GM12878 (cell line): Measurements from ENCODE around the gene G3BP1. TPM values are rescaled to one million over a fixed set of nuclear protein-coding genes. Genes with fewer than 3 reads are reported as not detected.

Experiments
- BHLHE40 ChIP-seq, 2 experiments: fragments of 450-650 bp in 1 of 2; IDR thresholded peaks; 2 replicates each; pipeline ENCODE4 v1.6.1; 2011 to 2017; ENCODE audit warnings: low read depth in 2 of 2, borderline replicate concordance in 1 of 2, improper control_type of control experiment in 1 of 2, low read length in 1 of 2, mild to moderate bottlenecking in 1 of 2
- CBX3 ChIP-seq: fragments of 200-600 bp; sonication (generic); IDR thresholded peaks from 2 replicates; pipeline ENCODE4 v1.6.1; 2016; ENCODE audit warnings: low read depth, borderline replicate concordance
- CBX5 ChIP-seq: sonication (generic); IDR thresholded peaks from 2 replicates; pipeline ENCODE4 v1.6.1; 2016; ENCODE audit warnings: low read depth, moderate library complexity, mild to moderate bottlenecking, inconsistent platforms
- GATAD2B ChIP-seq: fragments of 450-650 bp; conservative IDR thresholded peaks from 2 replicates; pipeline ENCODE4 v1.6.1; 2017; ENCODE audit warnings: low read depth, mild to moderate bottlenecking, moderate library complexity
- IKZF1 ChIP-seq: fragments of 450-650 bp; conservative IDR thresholded peaks from 2 replicates; pipeline ENCODE4 v1.6.1; 2017; ENCODE audit warnings: antibody characterized with exemption, mild to moderate bottlenecking
- IKZF2 ChIP-seq, 2 experiments: fragments of 450-650 bp; IDR thresholded peaks; 2 replicates each; pipeline ENCODE4 v1.6.1; 2017; ENCODE audit warnings: mild to moderate bottlenecking in 2 of 2, moderate library complexity in 2 of 2
- JUNB ChIP-seq: IDR thresholded peaks from 2 replicates; pipeline ENCODE4 v1.6.1; 2016; ENCODE audit warnings: antibody characterized with exemption, mild to moderate bottlenecking
- MYC ChIP-seq: IDR thresholded peaks from 2 replicates; pipeline ENCODE4 v1.6.1; 2011; ENCODE audit warnings: mild to moderate bottlenecking, low read length, moderate library complexity, inconsistent platforms; ENCODE audit not compliant: insufficient read depth, insufficient replicate concordance, insufficient read length, severe bottlenecking
- NFYA ChIP-seq: IDR thresholded peaks from 2 replicates; pipeline ENCODE4 v1.6.1; 2011; ENCODE audit warnings: low read depth, mild to moderate bottlenecking, low read length, improper control_type of control experiment, borderline replicate concordance
- NR2F1 ChIP-seq: fragments of 450-650 bp; conservative IDR thresholded peaks from 2 replicates; pipeline ENCODE4 v1.6.1; 2017; ENCODE audit warnings: mild to moderate bottlenecking
- SIN3A ChIP-seq: IDR thresholded peaks from 2 replicates; pipeline ENCODE4 v1.6.1; 2012; ENCODE audit warnings: low read depth, low read length, improper control_type of control experiment
- STAT3 ChIP-seq: IDR thresholded peaks from 2 replicates; pipeline ENCODE4 v1.6.1; 2011; ENCODE audit warnings: low read depth, low read length, improper control_type of control experiment
- TAF1 ChIP-seq: IDR thresholded peaks from 2 replicates; pipeline ENCODE4 v1.6.1; 2011; ENCODE audit warnings: mild to moderate bottlenecking, low read depth, low read length, borderline replicate concordance
- TBL1XR1 ChIP-seq: IDR thresholded peaks from 2 replicates; pipeline ENCODE4 v1.6.1; 2012; ENCODE audit warnings: low read depth, low read length, improper control_type of control experiment
- TCF12 ChIP-seq: IDR thresholded peaks from 2 replicates; pipeline ENCODE4 v1.6.1; 2011; ENCODE audit warnings: low read depth, mild to moderate bottlenecking, low read length
- YBX1 ChIP-seq: fragments of 450-650 bp; IDR thresholded peaks from 2 replicates; pipeline ENCODE4 v1.6.1; 2016; ENCODE audit warnings: antibody characterized with exemption
- polyA plus RNA-seq, 11 experiments: library from polyadenylated mRNA; depleted of rRNA in 4 of 11; unstranded in 6 of 11; stranded (reverse) in 5 of 11; fragments of >200 nt; fragmentation: Nextera tagmentation in 4 of 11; fragmentation: Illumina TruSeq in 1 of 11; extraction: Ambion mirVana in 4 of 11; extraction: Trizol in 1 of 11; gene quantifications; 1 replicate in 1 of 11; 2 replicates in 10 of 11; pipeline versions ENCODE4 v1.2.1 to v1.2.3, GENCODE V29; 2011 to 2016; ENCODE audit warnings: inconsistent platforms in 2 of 11, missing spikeins in 2 of 11, low read depth in 1 of 11
- total RNA-seq, 4 experiments: library from RNA; depleted of rRNA in 3 of 4; stranded (reverse); fragments of >200 nt in 3 of 4; fragmentation: Illumina TruSeq in 1 of 4; extraction: Trizol in 1 of 4; gene quantifications; 2 replicates each; pipeline versions ENCODE4 v1.2.1 to v1.2.3, GENCODE V29; 2013 to 2021
- TF ChIP-seq, protein P1 (sequence below): fragments of 450-650 bp; IDR thresholded peaks from 2 replicates; pipeline ENCODE4 v1.6.1; 2017; ENCODE audit warnings: mild to moderate bottlenecking
- TF ChIP-seq, protein P2 (sequence below): fragments of 450-650 bp; IDR thresholded peaks from 2 replicates; pipeline ENCODE4 v1.6.1; 2016; ENCODE audit warnings: mild to moderate bottlenecking
- TF ChIP-seq, protein P3 (sequence below): IDR thresholded peaks from 2 replicates; pipeline ENCODE4 v1.6.1; 2012; ENCODE audit warnings: low read depth, low read length, improper control_type of control experiment
- TF ChIP-seq, protein P4 (sequence below): fragments of 450-650 bp; IDR thresholded peaks from 2 replicates; pipeline ENCODE4 v1.6.1; 2018; ENCODE audit warnings: borderline replicate concordance, mild to moderate bottlenecking; ENCODE audit not compliant: partially characterized antibody
- TF ChIP-seq, protein P5 (sequence below): fragments of 450-650 bp; IDR thresholded peaks from 2 replicates; pipeline ENCODE4 v1.6.1; 2014; ENCODE audit warnings: mild to moderate bottlenecking

G3BP1 gene
- total and polyA plus RNA-seq, 10 of the 15 experiments (the other 5 are each of a cell fraction or from before 2014, with no cell fraction given) = 49.7 to 438 (median 148) TPM

DNA sequence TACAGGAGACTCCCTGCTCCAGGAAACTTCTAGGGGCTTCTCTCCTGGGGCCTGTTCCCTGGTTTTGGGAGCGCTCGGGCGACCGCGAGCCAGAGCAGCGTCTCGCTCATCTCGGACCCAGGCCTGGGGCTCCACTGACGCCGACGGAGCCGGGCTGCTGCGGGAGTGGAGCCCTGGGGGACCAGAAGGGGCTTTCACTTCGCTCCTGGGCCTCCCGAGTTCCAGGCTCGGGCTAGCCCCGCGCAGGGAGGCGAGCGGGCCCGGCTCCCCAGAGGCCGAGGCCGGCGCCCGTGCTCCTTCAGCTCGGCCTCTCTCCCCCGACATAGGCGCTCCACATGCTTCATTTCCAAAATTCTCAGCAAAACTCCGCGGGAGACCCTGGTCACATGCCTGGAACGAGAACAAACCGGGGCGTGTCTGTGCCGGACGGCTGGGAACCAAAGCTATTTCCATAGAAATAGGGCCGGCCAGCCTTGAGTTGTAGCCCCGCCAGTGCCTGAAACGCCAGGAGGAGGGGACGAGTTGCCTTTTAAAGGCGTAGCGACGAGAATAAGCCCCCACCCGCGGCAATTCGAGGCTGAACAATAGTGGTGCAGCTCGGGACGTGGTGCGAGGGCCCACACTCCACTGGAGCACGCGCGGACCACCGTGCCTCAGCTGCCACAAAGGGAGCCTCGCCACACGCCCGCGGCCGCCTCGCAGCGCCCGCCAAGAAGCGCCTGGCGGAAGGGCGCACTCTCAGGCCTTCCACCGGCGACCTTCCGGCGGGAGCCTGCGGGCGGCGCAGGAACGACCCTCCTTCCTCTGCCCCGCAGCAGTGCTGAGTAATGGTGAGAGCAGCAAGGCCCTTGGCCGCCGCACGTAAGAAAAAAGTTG lies 1.1 kb upstream of the G3BP1 start (continued):
- 0 out of 2 replicates have a peak, but pooled peaks have one; percentile 8 for TF ChIP-seq CBX5
- 0 out of 2 replicates have a peak, but pooled peaks have one; percentile 3 for TF ChIP-seq TCF12
- no peak; the same call in 1 of the 2 replicates for TF ChIP-seq TBL1XR1
- TF ChIP-seq, protein P1, sequence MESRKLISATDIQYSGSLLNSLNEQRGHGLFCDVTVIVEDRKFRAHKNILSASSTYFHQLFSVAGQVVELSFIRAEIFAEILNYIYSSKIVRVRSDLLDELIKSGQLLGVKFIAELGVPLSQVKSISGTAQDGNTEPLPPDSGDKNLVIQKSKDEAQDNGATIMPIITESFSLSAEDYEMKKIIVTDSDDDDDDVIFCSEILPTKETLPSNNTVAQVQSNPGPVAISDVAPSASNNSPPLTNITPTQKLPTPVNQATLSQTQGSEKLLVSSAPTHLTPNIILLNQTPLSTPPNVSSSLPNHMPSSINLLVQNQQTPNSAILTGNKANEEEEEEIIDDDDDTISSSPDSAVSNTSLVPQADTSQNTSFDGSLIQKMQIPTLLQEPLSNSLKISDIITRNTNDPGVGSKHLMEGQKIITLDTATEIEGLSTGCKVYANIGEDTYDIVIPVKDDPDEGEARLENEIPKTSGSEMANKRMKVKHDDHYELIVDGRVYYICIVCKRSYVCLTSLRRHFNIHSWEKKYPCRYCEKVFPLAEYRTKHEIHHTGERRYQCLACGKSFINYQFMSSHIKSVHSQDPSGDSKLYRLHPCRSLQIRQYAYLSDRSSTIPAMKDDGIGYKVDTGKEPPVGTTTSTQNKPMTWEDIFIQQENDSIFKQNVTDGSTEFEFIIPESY = no peak
- TF ChIP-seq STAT3 = no peak
- TF ChIP-seq MYC = peak; percentile 20
- TF ChIP-seq GATAD2B = 0 out of 2 replicates have a peak, but pooled peaks have one; percentile 89
- no peak for TF ChIP-seq JUNB
- TF ChIP-seq, protein P2, sequence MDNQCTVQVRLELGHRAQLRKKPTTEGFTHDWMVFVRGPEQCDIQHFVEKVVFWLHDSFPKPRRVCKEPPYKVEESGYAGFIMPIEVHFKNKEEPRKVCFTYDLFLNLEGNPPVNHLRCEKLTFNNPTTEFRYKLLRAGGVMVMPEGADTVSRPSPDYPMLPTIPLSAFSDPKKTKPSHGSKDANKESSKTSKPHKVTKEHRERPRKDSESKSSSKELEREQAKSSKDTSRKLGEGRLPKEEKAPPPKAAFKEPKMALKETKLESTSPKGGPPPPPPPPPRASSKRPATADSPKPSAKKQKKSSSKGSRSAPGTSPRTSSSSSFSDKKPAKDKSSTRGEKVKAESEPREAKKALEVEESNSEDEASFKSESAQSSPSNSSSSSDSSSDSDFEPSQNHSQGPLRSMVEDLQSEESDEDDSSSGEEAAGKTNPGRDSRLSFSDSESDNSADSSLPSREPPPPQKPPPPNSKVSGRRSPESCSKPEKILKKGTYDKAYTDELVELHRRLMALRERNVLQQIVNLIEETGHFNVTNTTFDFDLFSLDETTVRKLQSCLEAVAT = peak; percentile 76; the same call in 1 of the 2 replicates
- no peak for TF ChIP-seq CBX3
- TF ChIP-seq, protein P3, sequence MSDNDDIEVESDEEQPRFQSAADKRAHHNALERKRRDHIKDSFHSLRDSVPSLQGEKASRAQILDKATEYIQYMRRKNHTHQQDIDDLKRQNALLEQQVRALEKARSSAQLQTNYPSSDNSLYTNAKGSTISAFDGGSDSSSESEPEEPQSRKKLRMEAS = no peak
- TF ChIP-seq IKZF1 = peak; percentile 56
- 0 out of 4 replicates have a peak, but pooled peaks of 1 of the 2 experiments have one; percentile 25 for TF ChIP-seq IKZF2 (IDR thresholded peaks at IDR 0.05)
- peak; percentile 64; the same call in 1 of the 2 replicates for TF ChIP-seq NR2F1
- TF ChIP-seq NFYA = no peak
- peak; percentile 69; the same call in 1 of the 2 replicates for TF ChIP-seq SIN3A
- TF ChIP-seq, protein P4, sequence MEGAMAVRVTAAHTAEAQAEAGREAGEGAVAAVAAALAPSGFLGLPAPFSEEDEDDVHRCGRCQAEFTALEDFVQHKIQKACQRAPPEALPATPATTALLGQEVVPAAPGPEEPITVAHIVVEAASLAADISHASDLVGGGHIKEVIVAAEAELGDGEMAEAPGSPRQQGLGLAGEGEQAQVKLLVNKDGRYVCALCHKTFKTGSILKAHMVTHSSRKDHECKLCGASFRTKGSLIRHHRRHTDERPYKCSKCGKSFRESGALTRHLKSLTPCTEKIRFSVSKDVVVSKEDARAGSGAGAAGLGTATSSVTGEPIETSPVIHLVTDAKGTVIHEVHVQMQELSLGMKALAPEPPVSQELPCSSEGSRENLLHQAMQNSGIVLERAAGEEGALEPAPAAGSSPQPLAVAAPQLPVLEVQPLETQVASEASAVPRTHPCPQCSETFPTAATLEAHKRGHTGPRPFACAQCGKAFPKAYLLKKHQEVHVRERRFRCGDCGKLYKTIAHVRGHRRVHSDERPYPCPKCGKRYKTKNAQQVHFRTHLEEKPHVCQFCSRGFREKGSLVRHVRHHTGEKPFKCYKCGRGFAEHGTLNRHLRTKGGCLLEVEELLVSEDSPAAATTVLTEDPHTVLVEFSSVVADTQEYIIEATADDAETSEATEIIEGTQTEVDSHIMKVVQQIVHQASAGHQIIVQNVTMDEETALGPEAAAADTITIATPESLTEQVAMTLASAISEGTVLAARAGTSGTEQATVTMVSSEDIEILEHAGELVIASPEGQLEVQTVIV = no peak
- peak in 1 of 2 experiments; percentile 17; a peak in 1 of 4 replicates for TF ChIP-seq BHLHE40 (IDR thresholded peaks at IDR 0.05; ENCODE audit: borderline replicate concordance in 1 of 2, low read depth in 2 of 2, low read length in 1 of 2)
- TF ChIP-seq TAF1 = no peak
- no peak for TF ChIP-seq YBX1
- TF ChIP-seq, protein P5, sequence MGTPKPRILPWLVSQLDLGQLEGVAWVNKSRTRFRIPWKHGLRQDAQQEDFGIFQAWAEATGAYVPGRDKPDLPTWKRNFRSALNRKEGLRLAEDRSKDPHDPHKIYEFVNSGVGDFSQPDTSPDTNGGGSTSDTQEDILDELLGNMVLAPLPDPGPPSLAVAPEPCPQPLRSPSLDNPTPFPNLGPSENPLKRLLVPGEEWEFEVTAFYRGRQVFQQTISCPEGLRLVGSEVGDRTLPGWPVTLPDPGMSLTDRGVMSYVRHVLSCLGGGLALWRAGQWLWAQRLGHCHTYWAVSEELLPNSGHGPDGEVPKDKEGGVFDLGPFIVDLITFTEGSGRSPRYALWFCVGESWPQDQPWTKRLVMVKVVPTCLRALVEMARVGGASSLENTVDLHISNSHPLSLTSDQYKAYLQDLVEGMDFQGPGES = no peak
